GM21367 (cell line): ENCODE measurements around the gene DTNBP1.

Experiments
- ATAC-seq: cut with Tn5 transposase; IDR thresholded peaks from one replicate; pipeline ENCODE4 v1.9.1; 2021; ENCODE audit not compliant: unreplicated experiment

DTNBP1 gene

DNA sequence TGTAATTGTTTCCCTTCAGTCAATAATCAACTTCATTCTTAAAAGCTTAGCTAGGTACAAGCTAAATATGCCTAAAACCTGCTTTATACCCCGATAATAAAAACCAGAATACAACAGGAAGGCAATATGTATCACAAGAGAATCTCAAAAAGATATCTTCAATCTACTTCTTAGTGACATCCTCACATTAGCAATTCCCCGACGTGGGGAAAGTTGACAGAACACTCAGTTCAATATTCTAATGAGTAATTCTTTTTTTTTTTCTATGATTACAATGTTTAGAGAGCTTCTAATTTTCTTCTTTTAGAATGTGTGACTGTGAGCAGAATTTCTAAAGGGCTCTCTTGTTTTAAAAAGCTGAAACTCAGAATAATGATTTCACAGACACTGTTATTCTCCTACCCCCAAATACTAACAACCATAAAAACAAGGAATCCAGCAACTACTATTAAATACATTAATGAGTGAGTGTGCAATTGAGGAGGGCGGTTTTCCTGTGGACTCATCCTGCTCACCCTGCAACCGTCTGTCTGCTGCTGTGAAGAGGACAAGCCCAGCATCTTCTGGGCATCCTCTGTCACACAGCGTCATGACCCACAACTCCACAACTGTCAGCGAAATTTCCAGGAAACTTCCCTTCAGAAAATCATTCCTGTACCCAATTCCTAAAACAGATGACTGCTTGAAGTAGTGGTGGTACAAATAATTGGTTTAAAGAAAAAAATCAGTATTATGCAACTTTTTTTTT is 68.1 kb downstream of the DTNBP1 start:
- no peak for ATAC-seq

DNA sequence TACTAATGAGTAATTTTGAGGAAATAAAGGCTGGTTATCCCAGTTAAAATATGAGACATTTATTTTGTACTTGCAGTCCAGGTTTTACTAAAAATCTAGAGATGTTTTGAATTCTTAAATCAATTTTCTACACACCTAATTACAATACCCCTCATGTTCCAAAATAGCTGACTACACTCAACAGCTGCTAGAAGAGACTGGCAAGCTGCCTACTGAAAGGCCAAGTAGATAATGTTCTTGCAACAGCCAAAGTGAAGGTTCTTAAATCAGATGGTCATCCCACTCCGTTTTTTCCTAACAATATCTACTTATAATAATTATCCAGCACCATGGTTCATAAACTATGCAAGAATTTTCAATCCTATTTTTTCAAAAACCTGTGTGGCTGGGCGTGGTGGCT is 69.0 kb downstream of the DTNBP1 start:
- no peak for ATAC-seq

DNA sequence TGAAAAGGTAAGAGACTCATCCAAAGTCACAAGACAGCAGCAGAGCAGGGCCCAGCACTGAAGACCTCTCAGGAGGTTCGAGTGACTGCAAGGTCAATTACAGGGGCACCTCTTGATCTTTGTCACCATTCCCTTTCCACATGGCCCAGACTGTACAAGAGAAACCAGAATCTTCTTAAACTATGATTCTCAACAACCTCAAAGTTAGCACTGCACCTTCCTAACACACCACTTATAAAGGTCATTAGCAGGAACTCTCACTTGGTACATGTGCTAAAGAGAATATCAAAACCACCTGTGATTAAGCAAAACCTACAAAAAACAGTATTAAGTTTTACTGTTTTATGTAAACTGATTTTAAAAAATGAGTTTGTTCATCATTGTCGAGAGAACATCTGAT is 70.2 kb downstream of the DTNBP1 start:
- no peak for ATAC-seq

DNA sequence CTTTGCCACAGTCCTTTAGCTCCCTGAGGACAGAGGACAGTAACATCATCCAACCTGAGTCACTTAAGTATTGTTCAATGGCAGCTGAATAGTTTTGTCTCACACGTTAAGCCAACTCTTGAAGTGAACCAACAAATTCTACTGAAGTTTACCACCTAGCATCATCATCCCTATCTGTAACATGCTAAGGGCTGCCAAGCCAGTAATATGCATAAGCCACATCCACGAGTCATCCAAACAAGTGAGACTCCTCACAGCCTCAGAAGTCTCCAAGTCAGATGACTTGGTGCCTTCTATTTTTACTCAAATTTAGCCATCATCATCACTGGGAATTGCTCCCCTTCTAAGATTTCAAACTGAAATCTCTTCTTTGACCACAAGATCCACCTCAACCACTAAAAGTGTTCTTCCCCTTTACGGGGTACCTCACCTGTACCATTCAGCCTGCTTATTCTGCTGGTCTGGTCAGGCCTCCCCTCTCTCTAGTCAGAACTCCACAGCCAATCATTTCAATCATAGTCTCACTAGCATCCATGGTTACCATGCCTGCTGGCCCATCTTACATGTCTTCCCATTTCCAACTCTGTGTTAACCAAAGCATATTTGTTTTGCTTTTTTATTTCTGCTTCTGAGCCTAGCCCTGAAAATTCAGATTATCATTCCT is 73.7 kb downstream of the DTNBP1 start:
- no peak for ATAC-seq

DNA sequence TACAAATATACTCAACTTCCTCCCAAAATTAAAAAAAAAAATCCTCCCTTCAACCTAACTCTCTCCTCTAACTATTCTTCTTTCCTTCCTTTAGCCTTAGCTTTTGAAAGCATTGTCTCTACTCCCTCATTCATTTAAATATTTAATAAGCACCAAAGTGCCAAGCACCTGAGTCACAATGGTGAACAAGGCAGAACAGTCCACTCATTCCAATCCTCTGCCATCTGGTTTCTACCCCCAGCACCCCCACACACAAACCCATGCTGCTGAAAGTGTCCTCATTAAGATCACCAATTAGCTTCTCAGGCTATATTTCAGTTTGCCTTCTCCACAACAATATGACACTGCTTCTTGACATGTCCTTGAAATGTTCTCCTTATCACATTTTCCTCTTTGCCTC is 76.3 kb downstream of the DTNBP1 start:
- no peak for ATAC-seq

DNA sequence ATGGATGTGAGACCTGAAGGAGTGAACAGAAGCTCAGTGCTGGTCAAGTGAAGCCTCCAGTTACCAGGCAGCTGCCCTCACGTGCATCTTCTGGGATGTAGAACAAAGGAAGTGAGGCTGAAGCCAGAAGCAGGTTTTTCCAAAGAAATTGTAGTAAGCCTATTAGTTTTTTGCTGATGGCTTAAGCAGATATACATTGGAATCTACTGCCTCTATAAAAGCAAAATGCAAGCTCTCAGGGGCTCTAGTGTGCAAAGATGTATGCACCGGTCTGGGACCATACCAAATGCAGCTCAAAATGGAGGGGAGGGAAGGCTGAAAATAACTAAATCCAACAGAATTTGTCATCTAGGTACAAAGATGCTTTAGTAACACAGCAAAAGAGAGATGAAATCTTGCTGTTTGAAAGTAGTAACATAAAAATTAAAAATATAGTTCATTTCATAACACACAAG is 77.0 kb downstream of the DTNBP1 start:
- no peak for ATAC-seq

DNA sequence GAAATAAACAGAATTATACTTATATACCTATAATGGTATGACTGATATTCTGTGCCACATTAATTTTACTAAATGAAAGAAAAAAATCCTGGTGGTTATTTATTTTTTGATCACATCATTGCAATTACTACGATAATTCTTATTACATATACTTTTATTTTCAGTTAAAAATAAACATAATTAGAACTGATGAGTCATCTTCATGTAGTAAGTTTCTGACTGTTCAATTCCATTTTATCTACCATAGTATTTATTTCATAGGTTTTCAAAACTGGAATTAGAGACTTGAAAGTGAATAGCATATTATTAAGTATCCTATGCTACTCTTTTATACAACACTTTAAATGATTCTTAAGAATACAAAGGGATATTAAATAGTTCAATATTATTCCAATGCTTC is 80.3 kb downstream of the DTNBP1 start:
- no peak for ATAC-seq

DNA sequence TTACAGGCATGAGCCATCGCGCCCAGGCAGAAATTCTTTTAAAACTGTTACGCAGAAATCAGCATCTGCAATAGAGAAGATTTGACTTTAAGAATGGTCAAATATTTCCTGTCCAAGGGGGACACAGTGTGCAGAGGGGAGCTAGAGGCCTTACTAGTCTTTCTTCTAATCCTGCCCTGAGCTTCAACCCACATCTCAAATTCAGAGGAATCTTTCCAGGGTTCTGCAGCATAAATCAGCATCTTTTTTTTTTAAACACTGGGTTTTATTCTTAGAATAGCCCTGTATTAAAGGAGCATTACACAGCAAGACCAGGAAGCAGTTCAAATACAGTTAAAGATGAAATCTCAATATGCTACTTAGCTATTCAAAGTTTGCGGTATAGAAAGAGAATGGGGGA is 81.1 kb downstream of the DTNBP1 start:
- ATAC-seq: no peak

DNA sequence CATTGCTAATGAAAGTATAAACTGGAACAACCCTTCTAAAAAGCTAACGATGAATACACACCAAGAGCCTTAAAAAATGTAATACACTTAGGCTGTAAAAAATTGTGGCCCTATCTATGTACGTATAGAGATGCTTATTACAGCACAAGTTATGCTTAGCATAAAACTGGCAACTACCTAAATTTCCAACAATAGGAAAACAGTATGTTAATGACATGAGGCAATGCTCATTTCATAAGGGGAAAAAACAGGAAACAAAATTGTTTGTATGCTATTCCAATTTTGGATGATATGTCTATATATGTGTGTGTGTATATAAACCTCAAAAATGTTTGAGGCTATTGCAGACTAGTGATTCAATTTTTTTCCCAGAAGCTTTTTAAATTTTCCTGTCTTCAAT is 82.5 kb downstream of the DTNBP1 start:
- ATAC-seq: no peak

DNA sequence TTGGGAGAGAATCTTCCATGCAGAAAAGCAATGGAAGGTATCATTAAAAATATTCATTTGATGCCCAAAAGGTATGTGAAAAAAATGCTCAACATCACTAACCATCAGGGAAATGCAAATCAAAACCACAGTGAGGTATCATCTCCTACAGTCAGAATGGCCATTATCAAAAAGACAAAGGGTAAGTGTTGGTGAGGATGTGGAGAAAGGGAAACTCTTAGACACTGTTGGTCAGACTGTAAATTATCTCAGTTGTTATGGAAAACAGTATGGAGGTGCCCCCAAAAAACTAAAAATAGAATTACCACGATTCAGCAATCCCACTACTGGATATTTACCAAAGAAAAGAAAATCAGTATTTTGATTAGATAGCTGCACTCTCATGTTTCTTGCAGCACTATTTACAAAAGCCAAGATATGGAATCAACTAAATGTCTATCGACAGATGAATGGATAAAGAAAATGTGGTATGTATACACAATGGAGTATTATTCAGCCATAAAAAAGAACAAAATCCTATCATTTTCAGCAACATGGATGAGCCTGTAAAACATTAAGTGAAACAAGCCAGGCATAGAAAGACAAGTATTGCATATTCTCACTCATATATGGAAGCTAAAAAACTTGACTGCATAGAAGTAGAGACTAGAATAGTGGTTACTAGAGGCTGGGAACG is 84.0 kb downstream of the DTNBP1 start:
- ATAC-seq: no peak

DNA sequence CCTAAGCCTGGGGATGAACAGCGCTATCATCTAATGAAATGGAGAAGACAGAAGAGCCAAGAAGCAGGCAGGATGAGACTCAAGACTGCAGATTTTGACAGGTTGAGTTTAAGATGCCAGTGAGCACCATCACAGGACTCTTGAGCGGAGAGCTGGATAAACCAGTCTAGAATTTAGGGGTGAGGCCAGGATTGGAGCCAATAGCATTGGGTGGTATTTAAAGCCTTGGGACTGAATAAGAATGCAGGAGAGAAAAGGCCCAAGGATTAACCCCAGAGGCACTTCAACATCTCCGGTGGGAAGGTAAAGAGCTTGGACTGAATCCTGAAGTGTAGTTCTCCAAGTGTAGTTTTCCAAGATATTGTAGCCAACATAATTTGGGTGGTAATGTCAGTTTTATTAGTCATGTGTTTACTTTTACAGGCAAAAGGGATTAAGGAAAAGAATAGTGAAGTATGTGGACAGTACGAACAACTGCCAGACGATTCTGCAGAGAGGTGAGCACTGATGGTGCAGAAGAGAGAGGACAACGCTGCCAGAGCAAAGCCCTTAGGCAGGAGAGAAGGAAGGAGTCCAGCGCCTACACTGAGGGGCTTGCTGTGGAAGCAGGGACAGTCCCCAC is 85.2 kb downstream of the DTNBP1 start:
- no peak for ATAC-seq

DNA sequence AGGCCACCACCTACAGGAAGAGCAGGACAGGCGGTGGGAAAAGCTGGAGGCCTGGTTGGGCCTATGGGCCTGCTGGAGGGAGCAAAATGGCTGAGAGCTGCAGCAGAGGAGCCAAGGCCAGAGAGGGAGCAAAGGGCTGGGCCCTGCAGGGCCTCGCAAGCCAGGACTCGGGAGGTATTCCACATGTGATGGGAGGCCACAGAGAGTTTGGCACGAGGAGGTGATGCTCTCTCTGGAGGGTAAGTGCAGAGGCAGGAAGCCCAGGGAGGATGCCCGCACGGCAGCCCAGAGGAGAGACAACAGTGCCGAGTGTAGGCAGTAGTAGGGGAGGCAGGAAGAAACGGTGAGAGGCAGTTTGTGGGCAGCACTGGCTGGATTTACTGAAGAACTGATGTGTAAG is 85.7 kb downstream of the DTNBP1 start:
- ATAC-seq: no peak

DNA sequence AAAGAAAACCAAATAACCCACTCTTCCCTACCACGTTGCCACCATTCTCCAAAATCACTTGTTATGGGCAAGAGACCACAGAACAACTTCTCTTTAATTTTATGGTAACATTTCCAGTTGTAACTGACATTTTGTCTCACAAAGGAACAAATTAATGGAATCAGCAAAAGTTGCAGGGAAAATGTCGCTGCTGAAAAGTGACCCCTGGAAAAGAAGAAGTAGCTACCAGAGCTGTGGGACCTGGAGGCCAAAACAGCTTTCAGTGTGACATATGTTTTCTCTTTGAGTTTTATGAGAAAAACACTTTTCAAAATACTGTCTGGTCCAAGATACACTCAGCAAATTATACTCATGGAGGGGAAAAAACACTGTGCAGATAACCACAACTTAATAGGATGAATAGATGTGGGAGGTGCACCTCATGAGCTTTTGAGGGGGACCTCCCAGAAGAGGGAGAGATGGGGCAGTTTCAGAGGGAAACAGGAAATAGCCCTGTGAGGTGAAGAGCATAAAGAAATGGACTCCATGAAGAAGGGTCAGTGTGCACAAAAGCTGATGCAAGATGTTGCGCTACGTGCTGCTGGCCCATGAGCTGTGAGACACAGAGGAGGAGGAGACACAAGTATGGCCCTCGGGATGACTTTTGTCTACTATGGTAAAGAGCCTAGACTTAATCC is 87.3 kb downstream of the DTNBP1 start:
- no peak for ATAC-seq

DNA sequence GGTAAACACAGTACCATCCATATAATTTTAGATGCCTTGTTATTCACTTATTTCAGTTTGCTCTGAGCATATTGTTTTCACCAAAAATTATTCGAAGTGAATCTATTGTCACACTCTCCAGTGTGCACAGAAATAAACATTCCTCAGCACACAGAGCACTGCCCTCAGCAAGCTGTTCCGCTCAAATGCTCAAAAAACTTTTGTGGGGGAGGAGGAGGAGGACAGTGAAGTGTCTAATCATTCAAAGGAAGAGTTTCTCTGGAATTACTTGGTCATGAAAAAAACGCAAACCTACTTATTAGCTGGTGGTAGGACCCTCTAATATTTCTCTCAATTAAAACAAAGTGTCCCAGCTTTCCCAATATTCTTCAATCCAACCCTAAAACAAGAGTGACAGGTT is 88.3 kb downstream of the DTNBP1 start:
- ATAC-seq: no peak

DNA sequence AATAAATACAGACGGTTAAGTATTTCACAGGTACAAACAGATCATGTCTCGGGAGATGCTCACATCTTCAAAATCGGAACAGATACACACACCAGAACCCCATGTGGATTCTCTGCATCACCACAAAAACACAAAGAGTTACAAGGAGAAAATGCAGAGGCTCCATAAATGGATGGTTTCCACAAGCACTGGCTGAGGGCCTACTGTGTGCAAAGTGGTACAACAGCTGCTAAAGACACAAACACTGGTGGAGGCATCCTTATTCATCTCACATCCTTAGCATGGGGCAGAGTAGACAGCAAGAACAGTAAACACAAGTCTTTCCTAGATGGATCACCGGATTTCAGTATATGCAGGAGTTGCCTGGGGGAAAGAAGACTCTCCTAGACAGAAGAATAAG is 88.8 kb downstream of the DTNBP1 start:
- ATAC-seq: no peak

DNA sequence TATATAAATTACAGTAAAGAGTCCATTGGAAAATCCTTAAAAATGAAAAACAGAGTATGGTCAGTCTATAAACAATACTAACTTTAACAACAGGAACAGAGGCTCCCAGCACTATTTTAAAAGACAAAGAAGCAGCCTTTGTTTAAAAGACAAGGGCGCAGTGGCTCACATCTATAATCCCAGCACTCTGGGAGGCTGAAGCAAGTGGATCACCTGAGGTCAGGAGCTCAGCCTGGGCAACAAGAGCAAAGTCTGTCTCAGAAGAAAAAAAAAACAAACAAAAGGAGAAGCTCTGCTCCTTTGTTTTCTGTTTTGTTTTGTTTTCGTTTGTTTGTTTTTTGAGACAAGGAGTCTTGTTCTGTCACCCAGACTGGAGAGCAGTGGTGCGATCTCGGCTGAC is 89.4 kb downstream of the DTNBP1 start:
- no peak for ATAC-seq

DNA sequence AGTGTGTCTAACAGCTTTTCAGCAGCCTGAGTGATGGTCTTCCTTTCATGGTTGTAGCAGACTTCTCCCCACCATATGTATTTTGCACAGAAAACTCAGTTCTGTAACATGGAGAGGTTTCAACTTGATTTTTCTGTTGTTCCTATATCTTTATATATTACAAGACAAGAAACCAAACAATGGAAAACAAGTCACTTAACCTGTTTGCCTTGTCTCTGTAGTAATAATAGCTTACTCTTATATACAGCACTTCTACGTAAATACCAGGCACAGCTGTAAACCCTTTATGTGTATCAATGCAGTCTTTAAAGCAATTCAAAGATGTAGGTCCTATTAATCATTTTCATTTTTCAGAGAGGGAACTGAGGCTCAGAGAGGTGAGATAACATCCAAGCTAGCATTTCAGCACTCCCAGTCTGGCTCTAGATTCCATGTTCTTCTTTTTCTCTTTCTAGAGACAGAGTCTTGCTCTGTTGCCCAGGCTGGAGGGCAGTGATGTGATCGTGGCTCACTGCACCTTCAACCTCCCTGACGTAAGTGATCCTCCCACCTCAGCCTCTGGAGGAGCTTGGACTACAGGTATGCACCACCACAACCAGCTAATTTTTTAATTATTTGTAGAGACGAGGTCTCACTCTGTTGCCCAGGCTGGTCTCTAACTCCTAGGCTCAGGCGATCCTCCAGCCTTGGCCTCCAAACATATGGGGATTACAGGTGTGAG is 90.4 kb downstream of the DTNBP1 start:
- no peak for ATAC-seq

DNA sequence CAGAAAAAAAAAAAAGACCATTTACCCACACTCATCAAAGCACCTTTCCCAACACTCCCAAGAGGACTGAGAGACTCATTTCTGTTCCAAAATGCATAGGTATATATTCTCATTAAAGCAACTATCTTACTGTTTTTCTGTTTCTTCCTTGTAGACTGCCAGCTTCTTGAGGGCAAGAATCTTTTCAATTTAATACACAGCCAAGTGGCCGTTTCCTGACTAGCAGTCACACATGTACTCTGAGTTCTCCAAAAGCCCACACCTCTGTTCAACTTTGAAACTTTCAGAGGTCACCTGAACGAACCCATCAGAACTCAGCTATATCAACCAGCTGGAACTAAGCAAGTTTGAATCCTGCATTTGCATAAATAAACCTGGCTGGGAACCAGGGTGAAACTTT is 92.7 kb downstream of the DTNBP1 start:
- ATAC-seq: no peak

DNA sequence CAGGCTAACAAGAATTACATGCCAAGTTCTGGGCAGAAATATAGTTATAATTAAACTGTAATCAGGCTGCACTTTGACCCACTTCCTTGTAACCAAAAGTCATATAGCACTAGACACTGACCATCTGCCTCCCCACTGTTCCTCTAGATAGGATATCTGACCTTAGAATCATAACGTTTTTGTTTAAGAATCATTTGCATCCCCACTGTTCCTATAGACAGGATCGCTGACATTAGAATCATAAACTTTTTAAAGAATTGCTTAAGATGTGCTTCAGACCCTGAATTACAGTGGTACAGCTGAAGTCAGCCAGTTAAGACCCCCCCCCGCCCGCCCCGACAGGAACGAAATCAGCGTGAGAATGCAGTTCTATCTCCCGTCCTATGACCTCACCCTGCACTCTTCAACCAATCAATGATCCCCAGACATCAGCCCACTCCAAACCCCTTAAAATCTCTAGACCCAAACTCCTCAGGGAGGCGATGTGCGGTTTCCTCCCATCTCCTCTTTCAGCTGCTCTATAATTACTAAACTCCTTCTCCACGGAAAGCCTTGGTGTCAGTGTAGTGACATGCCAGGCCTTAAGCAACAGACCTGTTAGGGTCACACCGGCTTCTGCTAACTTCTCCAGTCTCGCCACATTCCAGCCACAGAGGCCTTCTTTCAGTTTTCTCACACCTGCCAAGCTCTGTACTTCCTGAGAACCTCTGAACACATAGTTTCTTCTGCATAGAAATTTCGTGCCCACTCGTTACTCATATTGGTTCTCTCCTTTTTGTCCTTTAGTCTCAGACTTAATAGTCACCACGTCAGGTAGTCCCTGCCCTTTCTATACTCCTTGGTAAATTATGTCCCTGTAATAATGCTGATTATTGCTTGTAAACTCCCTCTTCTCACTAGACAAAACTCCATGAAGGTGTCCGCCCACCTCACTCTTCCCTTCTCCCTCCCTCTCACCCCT is 93.5 kb downstream of the DTNBP1 start:
- ATAC-seq: no peak
